HepG2 (cell line): ENCODE results near the gene NDUFA13. TPM values are rescaled to one million over a fixed set of nuclear protein-coding genes. Genes with fewer than 3 reads are reported as not detected.

ENCODE experiments used
- ATAC-seq: fragments of 200-7000 bp; cut with Tn5 transposase; 3 replicates; pipeline ENCODE4 v1.9.1; 2020; ENCODE audit warnings: mild to moderate bottlenecking, moderate library complexity
- BruUV-seq: library from RNA; stranded (reverse); fragments of 400-500 nt; replicated peaks from 2 replicates; lab custom pipeline; 2021; lab: Mats Ljungman, UMichigan
- CTCF ChIA-PET: fragments of 300-600 bp; formaldehyde crosslinking; extraction: SDS; loops from one replicate; lab custom pipeline; 2021; ENCODE audit warnings: low total read pairs, inconsistent platforms, low intra/inter-chr PET ratio; lab: Yijun Ruan, JAX
- POLR2A ChIA-PET: fragments of 350-600 bp; sonication (Branson Sonifier 250); formaldehyde crosslinking; loops from one replicate; lab custom pipeline; 2020; ENCODE audit warnings: antibody characterized with exemption, inconsistent platforms; lab: Yijun Ruan, JAX
- DNase-seq: peaks from one replicate; pipeline ENCODE4 v3.0.0-alpha.2; 2015; ENCODE audit warnings: low spot score
- FAIRE-seq: peaks from 3 replicates; lab custom pipeline; 2011; peaks lifted over from hg19 to GRCh38; lab: Jason Lieb, UNC
- H2AFZ ChIP-seq: one replicate; pipeline ENCODE4 v1.6.1; 2011; ENCODE audit warnings: low read length, inconsistent platforms
- H3K27ac ChIP-seq: fragments of 300-600 bp; 3 replicates; pipeline ENCODE4 v1.8.0; 2011; ENCODE audit warnings: mixed run types, mild to moderate bottlenecking, mixed read lengths, low read length, inconsistent platforms; ENCODE audit not compliant: insufficient read depth; ENCODE audit errors: extremely low read length
- H3K27me3 ChIP-seq, 2 experiments: fragments of 200-600 bp in 1 of 2; 2 replicates in 1 of 2; 3 replicates in 1 of 2; pipeline versions ENCODE4 v1.6.0 to v1.8.0; 2011; ENCODE audit warnings: low read length in 2 of 2, mild to moderate bottlenecking in 2 of 2, moderate library complexity in 2 of 2, inconsistent platforms in 1 of 2; ENCODE audit not compliant: insufficient read depth in 2 of 2, control insufficient read depth in 1 of 2
- H3K36me3 ChIP-seq, 2 experiments: fragments of 200-600 bp in 1 of 2; replicated peaks in 1 of 2; 2 replicates in 1 of 2; 3 replicates in 1 of 2; pipeline versions ENCODE4 v1.5.1 to v1.8.0; 2011; ENCODE audit warnings: low read length in 2 of 2, inconsistent platforms in 1 of 2; ENCODE audit not compliant: insufficient read depth in 2 of 2, control insufficient read depth in 1 of 2
- H3K4me1 ChIP-seq: 2 replicates; pipeline ENCODE4 v1.5.1; 2012; ENCODE audit warnings: low read length, inconsistent platforms; ENCODE audit not compliant: insufficient read depth
- H3K4me2 ChIP-seq: 2 replicates; pipeline ENCODE4 v1.6.0; 2011; ENCODE audit warnings: low read depth, low read length, inconsistent platforms
- H3K4me3 ChIP-seq, 3 experiments: fragments of 200-600 bp in 1 of 3; sonication (generic), shearing (Covaris generic) in 1 of 3; replicated peaks in 1 of 3; 2 replicates each; pipeline ENCODE4 v1.5.1; 2011 to 2016; ENCODE audit warnings: low read length in 3 of 3, inconsistent platforms in 2 of 3, low read depth in 2 of 3, mild to moderate bottlenecking in 2 of 3, control low read depth in 1 of 3, mixed read lengths in 1 of 3; ENCODE audit not compliant: insufficient read depth in 1 of 3
- H3K79me2 ChIP-seq: one replicate; pipeline ENCODE4 v1.6.1; 2011; ENCODE audit warnings: low read length, inconsistent platforms; ENCODE audit not compliant: insufficient read depth
- H3K9ac ChIP-seq: 2 replicates; pipeline ENCODE4 v1.6.0; 2011; ENCODE audit warnings: mild to moderate bottlenecking, low read depth, low read length, inconsistent platforms; ENCODE audit not compliant: insufficient read depth
- H3K9me3 ChIP-seq: 2 replicates; pipeline ENCODE4 v1.5.1; 2012; ENCODE audit warnings: mild to moderate bottlenecking, low read length
- H4K20me1 ChIP-seq: 2 replicates; pipeline ENCODE4 v1.6.0; 2011; ENCODE audit warnings: inconsistent platforms, mild to moderate bottlenecking, low read length, moderate library complexity; ENCODE audit not compliant: insufficient read depth
- JDP2 ChIP-seq: sonication (generic); formaldehyde crosslinking; IDR thresholded peaks from 2 replicates; pipeline ENCODE4 v1.8.1; 2022; ENCODE audit warnings: missing genetic modification reagents, borderline replicate concordance
- NFIC ChIP-seq: IDR thresholded peaks from 2 replicates; pipeline ENCODE4 v1.6.1; 2012; ENCODE audit warnings: mild to moderate bottlenecking, low read length, inconsistent platforms
- RARA ChIP-seq: IDR thresholded peaks from 2 replicates; pipeline ENCODE4 v1.6.1; 2016; ENCODE audit warnings: missing genetic modification reagents, missing compliant biosample characterization
- SMYD3 ChIP-seq: sonication (generic); formaldehyde crosslinking; IDR thresholded peaks from 2 replicates; pipeline ENCODE4 v1.8.1; 2023; ENCODE audit warnings: mild to moderate bottlenecking, missing genetic modification reagents
- THAP11 ChIP-seq: IDR thresholded peaks from 2 replicates; pipeline ENCODE4 v1.6.1; 2016; ENCODE audit warnings: missing biosample characterization, missing genetic modification reagents
- TOE1 ChIP-seq: sonication (generic); formaldehyde crosslinking; IDR thresholded peaks from 2 replicates; pipeline ENCODE4 v1.4.0; 2020; ENCODE audit warnings: mild to moderate bottlenecking, missing genetic modification reagents
- TRIM24 ChIP-seq: sonication (generic); formaldehyde crosslinking; IDR thresholded peaks from 2 replicates; pipeline ENCODE4 v1.8.0; 2022; ENCODE audit warnings: mild to moderate bottlenecking, missing genetic modification reagents
- ZNF17 ChIP-seq: sonication (generic); formaldehyde crosslinking; IDR thresholded peaks from 2 replicates; pipeline ENCODE4 v1.5.0; 2020; ENCODE audit warnings: mild to moderate bottlenecking, missing genetic modification reagents
- ZNF569 ChIP-seq: sonication (generic); formaldehyde crosslinking; IDR thresholded peaks from 2 replicates; pipeline ENCODE4 v1.5.0; 2020; ENCODE audit warnings: mild to moderate bottlenecking, missing genetic modification reagents, moderate library complexity, borderline replicate concordance
- ZNF629 ChIP-seq: sonication (generic); formaldehyde crosslinking; conservative IDR thresholded peaks from 2 replicates; pipeline ENCODE4 v1.5.0; 2020; ENCODE audit warnings: missing genetic modification reagents
- ZSCAN22 ChIP-seq: sonication (generic); formaldehyde crosslinking; IDR thresholded peaks from 2 replicates; pipeline ENCODE4 v1.4.0; 2020; ENCODE audit warnings: mild to moderate bottlenecking, missing genetic modification reagents
- WGBS: methylation state at CpG from one replicate; pipeline ENCODE4 v1.1.6; 2017; ENCODE audit warnings: low lambda C conversion rate; 5-methylcytosine and 5-hydroxymethylcytosine counted together
- in situ Hi-C: cut with HindIII; loops from 2 replicates; pipeline ENCODE4 v1.10.0; 2017; ENCODE audit warnings: low pct_unique_long_range_greater_than_20kb; ENCODE audit not compliant: extremely low pct_ligation_motif_present
- intact Hi-C: fragments of 100-400 bp; cut with micrococcal nuclease; formaldehyde crosslinking; loops from one replicate; pipeline ENCODE4 v1.10.0; 2022; ENCODE audit not compliant: unreplicated experiment
- polyA plus RNA-seq, 8 experiments: library from polyadenylated mRNA; depleted of rRNA in 3 of 8; stranded (reverse) in 7 of 8; unstranded in 1 of 8; fragments of >200 nt; fragmentation: Illumina TruSeq in 4 of 8; extraction: Trizol in 4 of 8; gene quantifications; 2 replicates each; pipeline versions ENCODE4 v1.2.1 to v1.2.3, GENCODE V29; 2011 to 2016; ENCODE audit warnings: low read depth in 4 of 8, missing spikeins in 1 of 8, mixed read lengths in 1 of 8; ENCODE audit not compliant: insufficient read depth in 1 of 8
- total RNA-seq, 5 experiments: library from RNA; depleted of rRNA; stranded (reverse); fragments of >200 nt; fragmentation: Illumina TruSeq; extraction: Trizol; gene quantifications; 2 replicates each; pipeline ENCODE4 v1.2.3, GENCODE V29; 2016; ENCODE audit warnings: low read depth in 1 of 5
- TF ChIP-seq, protein P1 (sequence below): IDR thresholded peaks from 2 replicates; pipeline ENCODE4 v1.6.1; 2016; ENCODE audit warnings: missing genetic modification reagents, missing compliant biosample characterization
- TF ChIP-seq, protein P2 (sequence below): sonication (generic); formaldehyde crosslinking; IDR thresholded peaks from 2 replicates; pipeline ENCODE4 v1.4.0; 2020; ENCODE audit warnings: missing genetic modification reagents

The NDUFA13 gene
- total and polyA plus RNA-seq, 2 of the 13 experiments (the other 11 are each of a cell fraction or from before 2014, with no cell fraction given) = 337 to 366 TPM

DNA sequence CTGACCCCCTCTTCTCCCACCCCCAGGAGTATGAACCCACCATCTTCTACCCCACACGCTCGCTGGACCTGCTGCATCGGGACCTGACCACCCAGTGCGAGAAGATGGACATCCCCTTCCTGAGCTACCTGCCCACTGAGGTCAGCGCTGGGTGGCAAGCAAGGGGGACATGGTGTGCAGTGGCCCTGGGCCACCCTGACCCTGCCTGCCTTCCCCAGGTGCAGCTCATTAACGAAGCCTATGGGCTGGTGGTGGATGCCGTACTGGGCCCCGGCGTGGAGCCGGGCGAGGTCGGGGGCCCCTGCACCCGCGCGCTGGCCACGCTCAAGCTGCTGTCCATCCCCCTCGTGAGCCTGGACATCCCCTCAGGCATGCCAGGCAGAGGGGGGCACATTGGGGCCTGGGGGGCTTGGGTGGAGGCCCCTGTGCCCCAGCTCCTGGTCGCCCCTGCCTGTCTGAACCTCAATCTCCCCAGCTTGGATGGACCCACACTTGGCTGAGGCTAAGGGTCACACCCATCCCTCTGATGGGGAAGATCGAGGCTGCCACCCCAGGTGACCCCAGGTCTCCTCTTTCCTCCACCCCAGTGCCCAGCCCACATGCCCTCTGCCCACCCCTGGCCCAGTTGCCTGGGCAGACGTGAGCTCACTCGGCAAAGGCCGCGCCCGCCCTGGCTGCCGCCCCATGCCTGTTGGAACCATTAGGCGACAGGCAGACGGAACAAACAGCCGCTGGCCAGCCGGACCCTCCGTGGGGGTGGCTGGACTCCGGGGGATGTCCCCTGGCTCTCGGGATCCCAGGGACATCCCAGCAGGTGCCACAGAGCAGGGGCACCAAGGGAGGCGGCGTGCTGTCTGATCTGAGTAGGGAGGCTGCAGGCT lies 19.5 kb downstream of the NDUFA13 start:
- WGBS = 89% methylated on average over 13 of the region's 34 CpGs
- FAIRE-seq = no peak
- no peak for DNase-seq
- TF ChIP-seq ZNF629 (CRISPR knock-in tag) = peak; percentile 53
- TF ChIP-seq, protein P1, sequence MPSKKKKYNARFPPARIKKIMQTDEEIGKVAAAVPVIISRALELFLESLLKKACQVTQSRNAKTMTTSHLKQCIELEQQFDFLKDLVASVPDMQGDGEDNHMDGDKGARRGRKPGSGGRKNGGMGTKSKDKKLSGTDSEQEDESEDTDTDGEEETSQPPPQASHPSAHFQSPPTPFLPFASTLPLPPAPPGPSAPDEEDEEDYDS (CRISPR knock-in tag) = no peak
- H3K9ac ChIP-seq = no peak overlapping the region
- in situ Hi-C loops (loop anchor here (5.0 to 25.0 kb wide), 2 partner anchors 107 to 427 kb away; partner anchors contain the start of gene GMIP), intact Hi-C loops (no loop called here)
- no peak overlapping the region for H3K4me2 ChIP-seq
- H3K27ac ChIP-seq = no peak overlapping the region
- CTCF ChIA-PET = no interaction called here
- H4K20me1 ChIP-seq = no peaks in the 10 kb centered on the region
- peaks cover 9% of the 10 kb centered on the region; the same call in 1 of the 2 replicates for H3K4me1 ChIP-seq
- H2AFZ ChIP-seq = no peak overlapping the region
- ATAC-seq = no peak
- POLR2A ChIA-PET = no interaction called here
- no peak overlapping the region for H3K4me3 ChIP-seq
- H3K27me3 ChIP-seq = 0 out of 5 replicates have a peak, but pooled peaks cover 0 to 6% of the 10 kb centered on the region in 2 experiments
- H3K36me3 ChIP-seq = no peaks in the 10 kb centered on the region; a peak in 1 of 5 replicates
- BruUV-seq = no TSS peak
- H3K79me2 ChIP-seq = no peaks in the 10 kb centered on the region
- no peaks in the 10 kb centered on the region for H3K9me3 ChIP-seq

DNA sequence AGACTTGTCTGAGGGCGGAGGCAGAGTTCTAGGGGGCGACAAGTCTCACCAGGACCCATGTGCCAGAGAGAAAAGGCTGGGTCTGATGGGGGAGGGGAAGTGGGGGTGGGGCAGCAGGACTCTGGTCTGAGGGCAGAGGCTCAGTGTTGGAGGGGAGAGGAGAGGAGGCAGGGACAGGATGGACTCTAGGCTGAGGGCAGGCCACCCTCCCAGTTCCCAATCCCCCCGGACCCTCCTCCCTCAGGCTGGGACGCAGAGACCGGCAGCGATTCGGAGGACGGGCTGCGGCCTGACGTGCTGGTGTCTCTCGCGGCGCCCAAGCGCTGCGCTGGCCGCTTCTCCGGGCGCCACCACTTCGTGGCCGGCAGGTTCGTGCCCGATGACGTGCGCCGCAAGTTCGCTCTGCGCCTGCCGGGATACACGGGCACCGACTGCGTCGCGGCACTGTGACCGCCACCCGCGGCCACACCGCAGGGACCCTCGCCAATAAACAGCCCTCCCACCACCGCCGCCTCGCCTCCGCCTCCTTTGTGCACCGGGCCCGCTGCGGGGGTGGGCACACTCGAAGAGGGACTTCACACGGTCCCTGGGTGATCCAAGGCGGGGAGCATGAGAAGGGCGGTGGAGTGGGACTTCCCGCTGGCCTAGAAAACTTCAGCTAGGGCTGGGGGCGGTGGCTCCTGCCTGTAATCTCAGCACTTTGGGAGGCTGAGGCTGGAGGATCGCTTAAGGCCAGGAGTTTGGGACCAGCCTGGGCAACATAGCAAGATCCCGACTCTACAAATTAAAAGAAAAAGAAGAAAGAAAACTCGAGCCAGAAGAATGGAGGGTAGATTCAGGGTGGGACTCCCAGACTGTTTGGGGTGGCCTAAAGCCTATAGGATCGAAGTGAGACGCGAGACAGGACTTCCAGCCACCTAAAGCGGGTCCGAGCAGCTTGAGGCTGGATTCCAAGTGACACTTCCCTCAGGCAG lies 21.3 kb downstream of the NDUFA13 start:
- H3K4me1 ChIP-seq = peaks cover 8% of the 10 kb centered on the region; the same call in 1 of the 2 replicates
- BruUV-seq = no TSS peak
- no peak overlapping the region for H3K9ac ChIP-seq
- no peaks in the 10 kb centered on the region for H3K79me2 ChIP-seq
- intact Hi-C loops (no loop called here), in situ Hi-C loops (loop anchor here (5.0 to 25.0 kb wide), 2 partner anchors 105 to 425 kb away; partner anchors contain the start of gene GMIP)
- H3K27me3 ChIP-seq = 0 out of 5 replicates have a peak, but pooled peaks cover 0 to 6% of the 10 kb centered on the region in 2 experiments
- H3K27ac ChIP-seq = no peak overlapping the region
- H2AFZ ChIP-seq = no peak overlapping the region
- H3K4me3 ChIP-seq = 0 out of 6 replicates have a peak overlapping the region, but pooled peaks of 1 of the 3 experiments have one; percentile 61
- no peak for FAIRE-seq
- no peaks in the 10 kb centered on the region for H4K20me1 ChIP-seq
- ChIA-PET POLR2A (no interaction called here), CTCF (no interaction called here)
- no peaks in the 10 kb centered on the region for H3K36me3 ChIP-seq
- no peak for ATAC-seq
- H3K9me3 ChIP-seq = no peaks in the 10 kb centered on the region
- peak overlapping the region; percentile 50; the same call in 1 of the 2 replicates for H3K4me2 ChIP-seq
- no peak for DNase-seq
- WGBS = 92% methylated on average over 42 of the region's 59 CpGs
- TF ChIP-seq ZNF17 (CRISPR knock-in tag) (no peak), SMYD3 (CRISPR knock-in tag) (no peak), JDP2 (CRISPR knock-in tag) (no peak), TOE1 (CRISPR knock-in tag) (no peak), THAP11 (CRISPR knock-in tag) (no peak), ZSCAN22 (peak; percentile 87), NFIC (no peak), TRIM24 (CRISPR knock-in tag) (no peak), RARA (CRISPR knock-in tag) (no peak), ZNF569 (no peak)
- TF ChIP-seq, protein P2, sequence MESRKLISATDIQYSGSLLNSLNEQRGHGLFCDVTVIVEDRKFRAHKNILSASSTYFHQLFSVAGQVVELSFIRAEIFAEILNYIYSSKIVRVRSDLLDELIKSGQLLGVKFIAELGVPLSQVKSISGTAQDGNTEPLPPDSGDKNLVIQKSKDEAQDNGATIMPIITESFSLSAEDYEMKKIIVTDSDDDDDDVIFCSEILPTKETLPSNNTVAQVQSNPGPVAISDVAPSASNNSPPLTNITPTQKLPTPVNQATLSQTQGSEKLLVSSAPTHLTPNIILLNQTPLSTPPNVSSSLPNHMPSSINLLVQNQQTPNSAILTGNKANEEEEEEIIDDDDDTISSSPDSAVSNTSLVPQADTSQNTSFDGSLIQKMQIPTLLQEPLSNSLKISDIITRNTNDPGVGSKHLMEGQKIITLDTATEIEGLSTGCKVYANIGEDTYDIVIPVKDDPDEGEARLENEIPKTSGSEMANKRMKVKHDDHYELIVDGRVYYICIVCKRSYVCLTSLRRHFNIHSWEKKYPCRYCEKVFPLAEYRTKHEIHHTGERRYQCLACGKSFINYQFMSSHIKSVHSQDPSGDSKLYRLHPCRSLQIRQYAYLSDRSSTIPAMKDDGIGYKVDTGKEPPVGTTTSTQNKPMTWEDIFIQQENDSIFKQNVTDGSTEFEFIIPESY (CRISPR knock-in tag) = 0 out of 2 replicates have a peak, but pooled peaks have one; percentile 28
